ENCODE measurements around the gene SECTM1.
A peak's percentile ranks its signal among the peaks of the same experiment; 100 is the strongest.

SECTM1 gene

GRCh38 chr17:82327289-82327688 lies 6.3 kb downstream of the SECTM1 start:
- no peak for ATAC-seq

GRCh38 chr17:82325286-82326180 lies 8.0 kb downstream of the SECTM1 start:
- ATAC-seq = no peak

- no peak for ATAC-seq
These were observed 8.8 kb downstream of the SECTM1 start for GRCh38 chr17:82324566-82325285.

- no peak for ATAC-seq
These were observed 9.9 kb downstream of the SECTM1 start for GRCh38 chr17:82323514-82324234.

- no peak for ATAC-seq
These were observed 10.8 kb downstream of the SECTM1 start for GRCh38 chr17:82322526-82323453.

- peak in 1 of 2 donors; percentile 6 for ATAC-seq
These were observed 11.6 kb downstream of the SECTM1 start for GRCh38 chr17:82321947-82322466.

GRCh38 chr17:82320956-82321927 lies 12.3 kb downstream of the SECTM1 start:
- peak; percentile 73 to 74 for ATAC-seq

GRCh38 chr17:82320140-82320840 lies 13.3 kb downstream of the SECTM1 start:
- no peak for ATAC-seq

GRCh38 chr17:82319619-82320062 lies 13.9 kb downstream of the SECTM1 start:
- no peak for ATAC-seq

GRCh38 chr17:82318772-82319606 lies 14.6 kb downstream of the SECTM1 start:
- no peak for ATAC-seq

GRCh38 chr17:82318169-82318498 lies 15.4 kb downstream of the SECTM1 start:
- ATAC-seq = no peak

GRCh38 chr17:82317394-82318168 lies 16.0 kb downstream of the SECTM1 start, which contains the start of gene CD7:
CD7 (minus strand) TSS chr17:82317608; CDS start chr17:82317495, 113 bp downstream.
- ATAC-seq = peak; percentile 70 to 76

- peak in 1 of 2 donors; percentile 8 for ATAC-seq
These were observed 16.7 kb downstream of the SECTM1 start for GRCh38 chr17:82316651-82317393.

GRCh38 chr17:82315703-82316358 lies 17.7 kb downstream of the SECTM1 start:
- peak; percentile 37 to 41 for ATAC-seq

- ATAC-seq = no peak
These were observed 18.6 kb downstream of the SECTM1 start for GRCh38 chr17:82314727-82315605.

Data from activated CD4-positive, CD25-positive, alpha-beta regulatory T cell treated with anti-CD3 and anti-CD28 coated beads, Interleukin-2, amount 50 U/mL, for 24 hours (primary cell).